GM23248 (cell line): Measurements from ENCODE around the gene MX1.

Experiments
- EZH2 ChIP-seq: fragments of 200-600 bp; sonication (generic); IDR thresholded peaks from 2 replicates; pipeline ENCODE4 v1.6.1; 2018; ENCODE audit warnings: antibody characterized with exemption, mild to moderate bottlenecking; ENCODE audit not compliant: insufficient read depth, poor library complexity, severe bottlenecking
- EZH2phosphoT487 ChIP-seq: fragments of 200-600 bp; sonication (generic); IDR thresholded peaks from 2 replicates; pipeline ENCODE4 v1.6.1; 2018; ENCODE audit warnings: antibody characterized with exemption, moderate library complexity, mild to moderate bottlenecking, low read depth; ENCODE audit not compliant: insufficient read depth

DNA sequence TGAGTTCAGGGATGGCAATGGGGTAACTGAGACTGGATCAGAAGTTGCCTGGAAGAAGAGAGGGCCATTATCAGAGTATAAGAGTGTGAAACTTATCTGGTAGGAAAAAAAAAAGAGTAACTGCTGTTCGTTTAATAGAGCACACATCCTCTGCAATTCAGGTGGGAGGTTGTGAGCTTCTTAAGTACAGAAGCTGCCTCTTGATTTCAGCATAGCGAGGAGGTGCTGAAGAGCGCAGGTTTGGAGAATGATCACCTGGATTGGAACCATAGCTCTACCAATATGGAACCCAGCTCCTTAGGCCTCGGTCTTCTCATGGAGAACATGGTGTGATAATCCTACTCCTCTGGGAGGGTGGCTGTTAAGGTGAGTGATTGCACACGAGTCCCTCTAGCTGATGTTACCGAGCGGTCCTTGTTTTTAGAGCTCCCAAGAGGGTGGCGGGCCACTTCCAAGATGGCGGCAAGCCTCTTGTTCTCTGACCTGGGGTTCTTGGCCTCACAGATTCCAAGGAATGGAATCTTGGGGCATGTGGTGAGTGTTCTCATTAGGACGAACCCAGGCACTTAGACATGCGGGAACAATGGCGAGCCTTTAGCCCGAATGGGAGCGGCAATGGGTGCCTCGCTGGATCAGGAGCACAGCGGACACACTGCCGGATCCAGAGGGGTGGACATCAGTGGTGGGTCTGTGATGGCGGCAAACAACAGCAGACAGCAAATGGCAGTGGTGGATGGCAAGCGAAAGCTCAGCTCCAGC lies 3.3 kb upstream of the MX1 start:
- TF ChIP-seq EZH2 (no peak), EZH2phosphoT487 (no peak)
